Dermis blood vessel endothelial cell (primary cell): ENCODE results near the gene ICE2. TPM values are rescaled to one million over a fixed set of nuclear protein-coding genes. Genes with fewer than 3 reads are reported as not detected.
"Not testable (repeated sequence)": the region's sequence is repeated elsewhere in the genome, so short reads cannot be mapped to it uniquely, and the experiment has no call there.

ENCODE experiments used
- DNase-seq: peaks from one replicate; pipeline ENCODE4 v3.0.0; 2010
- total RNA-seq: library from RNA; depleted of rRNA; stranded (reverse); fragments of >200 nt; gene quantifications from 2 replicates; pipeline ENCODE4 v1.2.3, GENCODE V29; 2014

The ICE2 gene
- total RNA-seq, 1 donor from 2014 or later = 30.8 TPM

- peak; percentile 59 for DNase-seq
These were observed 34.5 kb downstream of the ICE2 start for GRCh38 chr15:60444289-60444912.

GRCh38 chr15:60442763-60443162 is 36.2 kb downstream of the ICE2 start:
- no peak for DNase-seq

GRCh38 chr15:60442031-60442650 is 36.8 kb downstream of the ICE2 start:
- DNase-seq = no peak

GRCh38 chr15:60441331-60441730 is 37.6 kb downstream of the ICE2 start:
- no peak for DNase-seq

GRCh38 chr15:60438646-60439045 is 40.3 kb downstream of the ICE2 start:
- no peak for DNase-seq

GRCh38 chr15:60428935-60429334 is 50.0 kb downstream of the ICE2 start:
- DNase-seq = no peak

GRCh38 chr15:60426870-60427508 is 52.0 kb downstream of the ICE2 start:
- DNase-seq = peak; percentile 51

GRCh38 chr15:60425461-60425860 is 53.5 kb downstream of the ICE2 start:
- DNase-seq = no peak

- DNase-seq = no peak
These were observed 54.9 kb downstream of the ICE2 start for GRCh38 chr15:60424006-60424405.

- peak; percentile 82 for DNase-seq
These were observed 55.4 kb downstream of the ICE2 start for GRCh38 chr15:60423537-60423936.

GRCh38 chr15:60421544-60421943 is 57.4 kb downstream of the ICE2 start:
- peak; percentile 77 for DNase-seq

GRCh38 chr15:60420203-60420716 is 58.7 kb downstream of the ICE2 start:
- no peak for DNase-seq

GRCh38 chr15:60419753-60420152 is 59.2 kb downstream of the ICE2 start:
- no peak for DNase-seq

GRCh38 chr15:60418096-60418495 is 60.8 kb downstream of the ICE2 start:
- DNase-seq = no peak

- DNase-seq = no peak
These were observed 61.8 kb downstream of the ICE2 start for GRCh38 chr15:60417112-60417511.

- DNase-seq = no peak
These were observed 62.5 kb downstream of the ICE2 start for GRCh38 chr15:60416484-60416883.

GRCh38 chr15:60414016-60414682 is 64.8 kb downstream of the ICE2 start:
- DNase-seq = peak; percentile 11

- no peak for DNase-seq
These were observed 65.6 kb downstream of the ICE2 start for GRCh38 chr15:60413231-60413824.

GRCh38 chr15:60412807-60413206 is 66.1 kb downstream of the ICE2 start:
- not testable (repeated sequence) for DNase-seq

- DNase-seq = no peak
These were observed 67.0 kb downstream of the ICE2 start for GRCh38 chr15:60411774-60412425.

GRCh38 chr15:60410350-60410749 is 68.6 kb downstream of the ICE2 start:
- DNase-seq = not testable (repeated sequence)

GRCh38 chr15:60408463-60408981 is 70.4 kb downstream of the ICE2 start:
- peak; percentile 78 for DNase-seq
